ENCODE measurements around the gene CREBBP.

The CREBBP gene

GRCh38 chr16:3857189-3858043 lies 23.1 kb downstream of the CREBBP start:
- TF ChIP-seq, protein P1, sequence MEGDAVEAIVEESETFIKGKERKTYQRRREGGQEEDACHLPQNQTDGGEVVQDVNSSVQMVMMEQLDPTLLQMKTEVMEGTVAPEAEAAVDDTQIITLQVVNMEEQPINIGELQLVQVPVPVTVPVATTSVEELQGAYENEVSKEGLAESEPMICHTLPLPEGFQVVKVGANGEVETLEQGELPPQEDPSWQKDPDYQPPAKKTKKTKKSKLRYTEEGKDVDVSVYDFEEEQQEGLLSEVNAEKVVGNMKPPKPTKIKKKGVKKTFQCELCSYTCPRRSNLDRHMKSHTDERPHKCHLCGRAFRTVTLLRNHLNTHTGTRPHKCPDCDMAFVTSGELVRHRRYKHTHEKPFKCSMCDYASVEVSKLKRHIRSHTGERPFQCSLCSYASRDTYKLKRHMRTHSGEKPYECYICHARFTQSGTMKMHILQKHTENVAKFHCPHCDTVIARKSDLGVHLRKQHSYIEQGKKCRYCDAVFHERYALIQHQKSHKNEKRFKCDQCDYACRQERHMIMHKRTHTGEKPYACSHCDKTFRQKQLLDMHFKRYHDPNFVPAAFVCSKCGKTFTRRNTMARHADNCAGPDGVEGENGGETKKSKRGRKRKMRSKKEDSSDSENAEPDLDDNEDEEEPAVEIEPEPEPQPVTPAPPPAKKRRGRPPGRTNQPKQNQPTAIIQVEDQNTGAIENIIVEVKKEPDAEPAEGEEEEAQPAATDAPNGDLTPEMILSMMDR (conservative IDR thresholded peaks at IDR 0.05; ENCODE audit: control insufficient read depth, insufficient read depth, low read depth, low read length), result no peak
- no peak overlapping the region for H3K4me3 ChIP-seq (ENCODE audit: control insufficient read depth, low read depth, low read length)
- peak; percentile 76 for DNase-seq (ENCODE audit: low read depth)

- no peak for DNase-seq (ENCODE audit: low read depth)
- TF ChIP-seq, protein P1 (conservative IDR thresholded peaks at IDR 0.05; ENCODE audit: control insufficient read depth, insufficient read depth, low read depth, low read length), result no peak
- H3K4me3 ChIP-seq (ENCODE audit: control insufficient read depth, low read depth, low read length), result no peak overlapping the region
Observed at GRCh38 chr16:3856367-3857141, 24.0 kb downstream of the CREBBP start.

- TF ChIP-seq, protein P1 (conservative IDR thresholded peaks at IDR 0.05; ENCODE audit: control insufficient read depth, insufficient read depth, low read depth, low read length), result no peak
- no peak for DNase-seq (ENCODE audit: low read depth)
- no peak overlapping the region for H3K4me3 ChIP-seq (ENCODE audit: control insufficient read depth, low read depth, low read length)
Observed at GRCh38 chr16:3854750-3855541, 25.6 kb downstream of the CREBBP start.

- TF ChIP-seq, protein P1 (conservative IDR thresholded peaks at IDR 0.05; ENCODE audit: control insufficient read depth, insufficient read depth, low read depth, low read length), result no peak
- no peak for DNase-seq (ENCODE audit: low read depth)
- H3K4me3 ChIP-seq (ENCODE audit: control insufficient read depth, low read depth, low read length), result no peak overlapping the region
Observed at GRCh38 chr16:3850544-3850899, 30.0 kb downstream of the CREBBP start.

- DNase-seq (ENCODE audit: low read depth), result no peak
- H3K4me3 ChIP-seq (ENCODE audit: control insufficient read depth, low read depth, low read length), result no peak overlapping the region
- TF ChIP-seq, protein P1 (conservative IDR thresholded peaks at IDR 0.05; ENCODE audit: control insufficient read depth, insufficient read depth, low read depth, low read length), result no peak
Observed at GRCh38 chr16:3849751-3850543, 30.6 kb downstream of the CREBBP start.
